WERI-Rb-1 (cell line): ENCODE data around the gene TRIM59.
"Not testable (repeated sequence)": the region's sequence is repeated elsewhere in the genome, so short reads cannot be mapped to it uniquely, and the experiment has no call there.

ENCODE experiments used
- DNase-seq: peaks from one replicate; pipeline ENCODE4 v3.0.0-alpha.2; 2020
- H3K27ac ChIP-seq: fragments of 250-450 bp; sonication (Bioruptor Pico); 2 replicates; pipeline ENCODE4 v1.5.1; 2020; ENCODE audit warnings: mild to moderate bottlenecking, moderate library complexity
- H3K27me3 ChIP-seq: fragments of 250-450 bp; sonication (Bioruptor Pico); 2 replicates; pipeline ENCODE4 v1.5.1; 2021; ENCODE audit warnings: mild to moderate bottlenecking, low read depth, moderate library complexity; ENCODE audit not compliant: insufficient read depth, severe bottlenecking
- H3K36me3 ChIP-seq: fragments of 250-450 bp; sonication (Bioruptor Pico); 2 replicates; pipeline ENCODE4 v1.5.1; 2020; ENCODE audit warnings: mild to moderate bottlenecking, moderate library complexity
- H3K4me3 ChIP-seq: 2 replicates; pipeline ENCODE4 v1.5.1; 2011; ENCODE audit warnings: low read depth, mild to moderate bottlenecking, control low read depth, low read length
- H3K9me3 ChIP-seq: fragments of 250-450 bp; sonication (Bioruptor Pico); 2 replicates; pipeline ENCODE4 v1.5.1; 2021; ENCODE audit warnings: mild to moderate bottlenecking, moderate library complexity; ENCODE audit not compliant: severe bottlenecking
- TF ChIP-seq, protein P1 (sequence below): IDR thresholded peaks from 2 replicates; pipeline ENCODE4 v1.5.1; 2011; ENCODE audit warnings: low read depth, mild to moderate bottlenecking, control low read depth, inconsistent platforms, low read length

The TRIM59 gene

DNA sequence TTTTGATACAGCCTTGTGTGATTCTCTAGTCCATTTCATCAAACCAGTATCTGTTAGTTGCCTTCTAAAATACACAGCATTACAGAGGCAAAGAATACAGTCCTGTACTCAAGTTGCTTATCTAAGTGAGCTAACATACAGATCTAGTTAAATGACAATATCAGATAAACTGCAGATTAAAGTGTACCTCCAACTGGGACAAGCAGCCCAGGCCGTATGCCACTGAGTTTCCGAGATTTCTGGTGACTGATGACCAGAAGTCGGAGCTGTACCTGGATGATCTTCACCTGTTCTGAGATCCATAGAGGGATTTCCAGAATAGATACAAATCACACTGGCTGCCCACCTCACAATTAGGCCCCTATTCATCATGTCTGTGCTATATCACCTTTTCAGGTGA, 6.3 kb upstream of the TRIM59 start:
- TF ChIP-seq, protein P1, sequence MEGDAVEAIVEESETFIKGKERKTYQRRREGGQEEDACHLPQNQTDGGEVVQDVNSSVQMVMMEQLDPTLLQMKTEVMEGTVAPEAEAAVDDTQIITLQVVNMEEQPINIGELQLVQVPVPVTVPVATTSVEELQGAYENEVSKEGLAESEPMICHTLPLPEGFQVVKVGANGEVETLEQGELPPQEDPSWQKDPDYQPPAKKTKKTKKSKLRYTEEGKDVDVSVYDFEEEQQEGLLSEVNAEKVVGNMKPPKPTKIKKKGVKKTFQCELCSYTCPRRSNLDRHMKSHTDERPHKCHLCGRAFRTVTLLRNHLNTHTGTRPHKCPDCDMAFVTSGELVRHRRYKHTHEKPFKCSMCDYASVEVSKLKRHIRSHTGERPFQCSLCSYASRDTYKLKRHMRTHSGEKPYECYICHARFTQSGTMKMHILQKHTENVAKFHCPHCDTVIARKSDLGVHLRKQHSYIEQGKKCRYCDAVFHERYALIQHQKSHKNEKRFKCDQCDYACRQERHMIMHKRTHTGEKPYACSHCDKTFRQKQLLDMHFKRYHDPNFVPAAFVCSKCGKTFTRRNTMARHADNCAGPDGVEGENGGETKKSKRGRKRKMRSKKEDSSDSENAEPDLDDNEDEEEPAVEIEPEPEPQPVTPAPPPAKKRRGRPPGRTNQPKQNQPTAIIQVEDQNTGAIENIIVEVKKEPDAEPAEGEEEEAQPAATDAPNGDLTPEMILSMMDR: no peak
- peaks cover 18% of the 10 kb centered on the region for H3K9me3 ChIP-seq
- H3K27me3 ChIP-seq: no peaks in the 10 kb centered on the region
- H3K27ac ChIP-seq: peak overlapping the region; percentile 70
- DNase-seq: peak; percentile 53
- H3K36me3 ChIP-seq: no peaks in the 10 kb centered on the region
- H3K4me3 ChIP-seq: no peak overlapping the region; the same call in 1 of the 2 replicates

DNA sequence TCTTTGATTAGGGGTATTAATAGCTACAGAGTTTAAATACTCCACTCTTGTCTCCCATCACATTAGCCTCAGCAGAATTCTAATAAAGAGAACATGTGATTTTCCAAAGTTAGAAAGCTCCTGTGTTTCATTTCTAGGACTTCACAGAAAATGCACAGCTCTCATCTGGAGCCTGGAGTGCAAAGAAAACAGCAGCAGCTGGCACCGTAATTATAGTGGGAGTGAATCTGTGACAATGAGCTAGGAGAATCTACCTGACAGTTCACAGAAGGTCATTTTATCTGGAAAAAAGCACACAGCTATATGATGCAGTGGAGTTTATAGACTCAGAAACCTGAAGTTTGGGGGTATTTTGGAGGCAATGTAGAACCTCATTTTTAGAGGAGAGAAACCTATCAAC, 5.4 kb upstream of the TRIM59 start:
- Histone ChIP-seq H3K36me3 (no peaks in the 10 kb centered on the region), H3K4me3 (no peak overlapping the region), H3K27ac (peak overlapping the region; percentile 70), H3K9me3 (peaks cover 12% of the 10 kb centered on the region), H3K27me3 (no peaks in the 10 kb centered on the region)
- TF ChIP-seq, protein P1: no peak
- DNase-seq: peak; percentile 50

DNA sequence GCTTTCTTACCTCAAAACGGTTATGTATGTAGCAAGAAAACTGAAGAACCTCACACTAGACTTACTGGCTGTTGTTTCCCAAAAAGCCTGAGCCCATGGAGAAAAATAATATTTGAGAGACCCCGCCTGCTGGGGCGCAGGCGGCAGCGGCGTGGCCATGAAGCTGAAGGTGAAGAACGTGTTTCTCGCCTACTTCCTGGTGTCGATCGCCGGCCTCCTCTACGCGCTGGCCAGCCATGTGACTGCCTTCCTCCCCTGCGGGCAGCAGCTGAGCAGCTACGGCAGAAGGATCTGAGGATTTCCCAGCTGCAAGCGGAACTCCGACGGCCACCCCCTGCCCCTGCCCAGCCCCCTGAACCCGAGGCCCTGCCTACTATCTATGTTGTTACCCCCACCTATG, 2.7 kb upstream of the TRIM59 start:
- not testable (repeated sequence) for DNase-seq, H3K9me3 ChIP-seq, H3K27me3 ChIP-seq, H3K4me3 ChIP-seq, H3K27ac ChIP-seq, H3K36me3 ChIP-seq

DNA sequence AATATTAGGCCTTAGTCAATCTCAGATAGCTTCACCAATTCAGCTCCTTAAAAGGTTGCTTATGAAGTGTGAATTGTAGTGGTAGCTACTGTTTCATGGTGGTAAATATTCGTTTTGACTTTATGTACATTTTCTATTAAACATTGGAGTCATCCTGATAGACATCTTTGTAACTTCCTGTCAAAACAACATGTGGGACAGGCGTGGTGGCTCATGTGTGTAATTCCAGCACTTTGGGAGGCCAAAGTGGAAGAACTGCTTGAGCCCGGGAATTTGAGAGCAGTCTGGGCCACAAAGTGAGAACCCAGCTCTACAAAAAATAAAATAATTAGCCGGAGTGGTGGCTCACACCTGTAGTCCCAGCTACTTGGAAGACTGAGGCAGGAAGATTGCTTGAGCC, 2.0 kb upstream of the TRIM59 start:
- TF ChIP-seq, protein P1: no peak
- peaks cover 3% of the 10 kb centered on the region for H3K9me3 ChIP-seq
- H3K4me3 ChIP-seq: no peak overlapping the region
- no peaks in the 10 kb centered on the region for H3K36me3 ChIP-seq
- no peak for DNase-seq
- H3K27me3 ChIP-seq: no peaks in the 10 kb centered on the region
- no peak overlapping the region for H3K27ac ChIP-seq

DNA sequence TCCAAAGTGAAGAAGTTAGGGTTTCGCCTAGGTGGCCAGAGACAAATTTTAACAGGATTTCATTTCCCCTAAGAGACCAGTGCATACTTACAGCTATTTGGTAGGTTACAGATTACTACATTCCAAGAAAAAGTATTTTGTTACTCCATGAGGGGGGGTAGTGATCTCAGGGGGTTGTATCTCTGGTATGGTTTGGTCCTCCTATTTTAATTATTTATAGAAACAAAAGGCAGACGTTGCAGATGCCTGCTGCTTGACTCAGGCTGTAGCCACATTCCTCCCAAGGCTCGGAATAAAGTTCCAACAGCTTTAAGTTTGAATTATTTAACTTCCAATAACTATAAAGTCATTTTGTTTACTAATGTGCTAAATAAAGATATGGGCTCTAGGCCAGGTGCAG, 1.3 kb upstream of the TRIM59 start:
- Histone ChIP-seq H3K36me3 (no peaks in the 10 kb centered on the region), H3K9me3 (peaks cover 3% of the 10 kb centered on the region), H3K27me3 (no peaks in the 10 kb centered on the region), H3K27ac (no peak overlapping the region), H3K4me3 (no peak overlapping the region)
- TF ChIP-seq, protein P1: no peak
- DNase-seq: no peak

DNA sequence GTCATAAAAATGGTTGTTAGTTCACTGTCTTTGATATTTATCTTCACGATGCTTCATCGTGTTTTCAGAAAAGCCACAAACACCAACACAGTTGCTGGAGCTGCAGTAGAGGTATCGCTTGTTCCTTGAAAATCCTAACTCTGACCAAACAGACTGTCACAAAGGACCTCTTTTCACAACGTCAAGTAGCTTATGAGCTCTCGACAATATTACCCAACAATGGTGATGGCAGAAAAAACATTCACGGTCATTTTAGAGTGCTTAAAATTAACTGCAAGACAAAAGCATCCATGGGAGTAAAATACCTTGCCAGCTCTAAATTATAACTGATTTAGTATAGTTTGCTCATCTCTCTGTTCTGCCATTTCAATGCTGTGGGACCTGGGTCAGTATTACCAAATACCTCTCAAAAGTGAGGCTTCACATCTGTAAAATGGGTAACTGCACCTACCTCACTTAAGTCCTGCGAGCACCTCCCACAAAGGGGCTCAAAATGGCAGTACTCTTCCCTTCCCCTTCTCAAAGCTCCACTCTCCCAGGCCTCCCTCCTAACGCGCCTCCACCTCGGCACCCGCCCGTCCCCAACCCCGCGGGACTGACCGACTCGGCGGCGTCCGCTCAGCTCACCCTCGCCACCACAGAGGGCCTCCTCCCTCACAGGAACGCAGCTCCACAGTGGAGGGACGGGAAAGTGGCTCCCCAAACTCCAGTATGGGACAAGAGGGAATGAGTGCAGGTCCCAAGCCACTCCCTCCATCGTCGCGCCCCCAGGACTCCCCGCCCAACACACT, 546 bp downstream of the TRIM59 start:
- Histone ChIP-seq H3K36me3 (no peaks in the 10 kb centered on the region), H3K4me3 (no peak overlapping the region), H3K27me3 (no peaks in the 10 kb centered on the region), H3K9me3 (peaks cover 3% of the 10 kb centered on the region), H3K27ac (no peak overlapping the region)
- no peak for DNase-seq
- TF ChIP-seq, protein P1: no peak
